SU-DHL-6 (cell line): Measurements from ENCODE around the gene GATAD2A.

Experiments used
- CTCF ChIP-seq: fragments of 200-600 bp; sonication (generic); IDR thresholded peaks from one replicate; pipeline ENCODE4 v1.5.1; 2017; ENCODE audit warnings: antibody characterized with exemption, mild to moderate bottlenecking, low read length, moderate library complexity; ENCODE audit not compliant: insufficient read depth, poor library complexity, severe bottlenecking
- EZH2phosphoT487 ChIP-seq: fragments of 200-600 bp; sonication (generic), shearing (Covaris generic); conservative IDR thresholded peaks from 2 replicates; pipeline ENCODE4 v1.6.1; 2018; ENCODE audit warnings: mild to moderate bottlenecking, antibody characterized with exemption, low read length, moderate library complexity, mixed read lengths

- TF ChIP-seq CTCF (no peak), EZH2phosphoT487 (no peak)
Observed at GRCh38 chr19:19356901-19357566, 48.4 kb upstream of the GATAD2A start.
